ENCODE measurements around the gene THBS2. TPM values are rescaled to one million over a fixed set of nuclear protein-coding genes. Genes with fewer than 3 reads are reported as not detected.

THBS2 gene
- total and polyA plus RNA-seq, 9 donors, result 26.5 to 151 (median 65.3) TPM

- 87 to 95% (median 94%) methylated on average over 15 of the region's 15 CpGs for whole genome bisulfite sequencing, 3 donors
- Histone ChIP-seq H3K9me3 (no peaks in the 10 kb centered on the region), H3K36me3 (no peaks in the 10 kb centered on the region), H3K4me3 (no peak overlapping the region), H3K27me3 (no peaks in the 10 kb centered on the region), H3K27ac (no peak overlapping the region), H3K4me1 (ENCODE audit: insufficient read depth) (peaks cover 2% of the 10 kb centered on the region)
- no peak for DNase-seq
- TF ChIP-seq POLR2A (IDR thresholded peaks at IDR 0.05), result no peak
- no peak for TF ChIP-seq CTCF (IDR thresholded peaks at IDR 0.05)
- no peak for TF ChIP-seq EP300 (IDR thresholded peaks at IDR 0.05)
- intact Hi-C loops (cut with DNase I), result no loop called here
These were observed 13.3 kb upstream of the THBS2 start for GRCh38 chr6:169266746-169267591.

GRCh38 chr6:169266261-169266660, 12.6 kb upstream of the THBS2 start:
- no peak for TF ChIP-seq EP300 (IDR thresholded peaks at IDR 0.05)
- no peak for TF ChIP-seq POLR2A (IDR thresholded peaks at IDR 0.05)
- no peak for TF ChIP-seq CTCF (IDR thresholded peaks at IDR 0.05)
- intact Hi-C loops (cut with DNase I), result no loop called here

GRCh38 chr6:169265486-169266131, 12.0 kb upstream of the THBS2 start:
- Histone ChIP-seq H3K4me1 (ENCODE audit: insufficient read depth) (peaks cover 2% of the 10 kb centered on the region), H3K4me3 (no peak overlapping the region), H3K9me3 (no peaks in the 10 kb centered on the region), H3K27me3 (no peaks in the 10 kb centered on the region), H3K36me3 (no peaks in the 10 kb centered on the region), H3K27ac (no peak overlapping the region)
- WGBS, 3 donors, result 81 to 91% (median 90%) methylated on average over 12 of the region's 12 CpGs
- intact Hi-C loops (cut with DNase I), result no loop called here
- TF ChIP-seq POLR2A (IDR thresholded peaks at IDR 0.05) (no peak), EP300 (IDR thresholded peaks at IDR 0.05) (no peak), CTCF (IDR thresholded peaks at IDR 0.05) (no peak)
- no peak for DNase-seq

More at GRCh38 chr6:169266261-169266660, 12.6 kb upstream of the THBS2 start:
- peaks cover 2% of the 10 kb centered on the region for H3K4me1 ChIP-seq (ENCODE audit: insufficient read depth)
- H3K4me3 ChIP-seq, result no peak overlapping the region
- no peak for DNase-seq
- no peaks in the 10 kb centered on the region for H3K9me3 ChIP-seq
- no peaks in the 10 kb centered on the region for H3K27me3 ChIP-seq
- no peaks in the 10 kb centered on the region for H3K36me3 ChIP-seq
- WGBS, 3 donors, result 85 to 92% (median 88%) methylated on average over 5 of the region's 5 CpGs
- H3K27ac ChIP-seq, result no peak overlapping the region

GRCh38 chr6:169263836-169264608, 10.4 kb upstream of the THBS2 start:
- Histone ChIP-seq H3K9me3 (no peaks in the 10 kb centered on the region), H3K4me1 (ENCODE audit: insufficient read depth) (peaks cover under 1% of the 10 kb centered on the region), H3K36me3 (no peaks in the 10 kb centered on the region), H3K27ac (no peak overlapping the region), H3K4me3 (no peak overlapping the region), H3K27me3 (no peaks in the 10 kb centered on the region)
- 80 to 86% (median 83%) methylated on average over 21 of the region's 21 CpGs for WGBS, 3 donors
- intact Hi-C loops (cut with DNase I), result no loop called here
- TF ChIP-seq EP300 (IDR thresholded peaks at IDR 0.05) (no peak), POLR2A (IDR thresholded peaks at IDR 0.05) (no peak), CTCF (IDR thresholded peaks at IDR 0.05) (no peak)
- no peak for DNase-seq

Data from ovary (tissue), 9 donors.